ENCODE data around the gene MORF4L1. TPM values are rescaled to one million over a fixed set of nuclear protein-coding genes. Genes with fewer than 3 reads are reported as not detected.
A peak's percentile ranks its signal among the peaks of the same experiment; 100 is the strongest.

The MORF4L1 gene
- total and polyA plus RNA-seq, 2 experiments from 2014 or later, result 340 to 381 TPM

DNA sequence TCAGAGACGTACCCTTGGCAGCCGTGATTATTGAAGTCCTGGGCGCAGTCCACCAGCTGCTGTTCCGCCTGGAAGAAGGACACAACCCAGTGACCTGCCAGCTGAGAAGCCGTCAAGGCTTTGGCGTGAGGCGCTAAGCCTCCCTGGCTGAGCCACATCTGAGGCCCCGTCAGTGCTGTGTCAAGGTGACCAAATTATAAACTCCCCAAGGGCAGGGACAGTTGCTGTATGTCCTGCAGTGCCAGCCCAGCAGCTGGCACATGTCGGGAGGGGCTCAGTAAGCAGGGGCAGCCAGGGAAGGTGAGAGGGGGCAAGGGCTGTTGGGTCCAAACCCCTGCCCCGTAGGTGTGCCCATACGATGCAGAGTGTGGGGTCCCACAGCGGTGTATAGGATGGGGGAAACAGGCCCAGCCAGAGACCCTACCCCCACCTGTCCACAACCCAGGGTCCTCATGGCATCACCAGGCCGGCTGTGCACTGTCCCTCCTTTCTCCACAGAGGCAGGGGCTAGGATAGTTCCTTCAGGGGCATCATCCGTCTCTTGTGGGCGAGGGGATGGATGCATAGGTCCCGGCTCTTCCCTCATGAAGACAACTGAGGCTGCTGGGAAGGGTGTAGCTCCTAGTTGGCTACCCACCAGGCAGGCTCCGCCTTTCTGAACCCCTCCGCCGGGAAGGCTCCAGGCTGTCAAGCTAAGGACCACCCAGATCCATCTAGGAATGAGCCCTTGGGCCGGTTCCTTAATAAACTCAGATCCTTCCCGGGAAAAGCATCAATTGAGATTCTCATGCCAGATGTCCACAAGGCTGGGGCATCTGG is 59.0 kb downstream of the MORF4L1 start:
- TF ChIP-seq, protein P1, sequence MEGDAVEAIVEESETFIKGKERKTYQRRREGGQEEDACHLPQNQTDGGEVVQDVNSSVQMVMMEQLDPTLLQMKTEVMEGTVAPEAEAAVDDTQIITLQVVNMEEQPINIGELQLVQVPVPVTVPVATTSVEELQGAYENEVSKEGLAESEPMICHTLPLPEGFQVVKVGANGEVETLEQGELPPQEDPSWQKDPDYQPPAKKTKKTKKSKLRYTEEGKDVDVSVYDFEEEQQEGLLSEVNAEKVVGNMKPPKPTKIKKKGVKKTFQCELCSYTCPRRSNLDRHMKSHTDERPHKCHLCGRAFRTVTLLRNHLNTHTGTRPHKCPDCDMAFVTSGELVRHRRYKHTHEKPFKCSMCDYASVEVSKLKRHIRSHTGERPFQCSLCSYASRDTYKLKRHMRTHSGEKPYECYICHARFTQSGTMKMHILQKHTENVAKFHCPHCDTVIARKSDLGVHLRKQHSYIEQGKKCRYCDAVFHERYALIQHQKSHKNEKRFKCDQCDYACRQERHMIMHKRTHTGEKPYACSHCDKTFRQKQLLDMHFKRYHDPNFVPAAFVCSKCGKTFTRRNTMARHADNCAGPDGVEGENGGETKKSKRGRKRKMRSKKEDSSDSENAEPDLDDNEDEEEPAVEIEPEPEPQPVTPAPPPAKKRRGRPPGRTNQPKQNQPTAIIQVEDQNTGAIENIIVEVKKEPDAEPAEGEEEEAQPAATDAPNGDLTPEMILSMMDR (IDR thresholded peaks at IDR 0.05; ENCODE audit: poor library complexity), result no peak
- TF ChIP-seq EZH2phosphoT487 (IDR thresholded peaks at IDR 0.05; ENCODE audit: low read depth, severe bottlenecking, unreplicated experiment), result no peak
- WGBS (ENCODE audit: low lambda C conversion rate, missing lambda C conversion rate), result 94% methylated on average over 21 of the region's 21 CpGs
- Histone ChIP-seq H3K4me3 (no peak overlapping the region), H2AFZ (no peak overlapping the region), H4K20me1 (ENCODE audit: insufficient read depth, poor library complexity, severe bottlenecking) (no peaks in the 10 kb centered on the region), H3K9me3 (ENCODE audit: low read depth) (no peaks in the 10 kb centered on the region), H3K9me2 (replicated peaks; ENCODE audit: insufficient read depth) (no peaks in the 10 kb centered on the region), H3K4me2 (no peak overlapping the region), H3K27me3 (no peaks in the 10 kb centered on the region), H3K36me3 (replicated peaks; ENCODE audit: insufficient read depth, low read depth) (no peaks in the 10 kb centered on the region), H3K79me2 (no peaks in the 10 kb centered on the region), H3K27ac (peak overlapping the region; percentile 60), H3K4me1 (ENCODE audit: insufficient read depth) (peaks cover 9% of the 10 kb centered on the region)
- no peak for DNase-seq (ENCODE audit: low spot score)

DNA sequence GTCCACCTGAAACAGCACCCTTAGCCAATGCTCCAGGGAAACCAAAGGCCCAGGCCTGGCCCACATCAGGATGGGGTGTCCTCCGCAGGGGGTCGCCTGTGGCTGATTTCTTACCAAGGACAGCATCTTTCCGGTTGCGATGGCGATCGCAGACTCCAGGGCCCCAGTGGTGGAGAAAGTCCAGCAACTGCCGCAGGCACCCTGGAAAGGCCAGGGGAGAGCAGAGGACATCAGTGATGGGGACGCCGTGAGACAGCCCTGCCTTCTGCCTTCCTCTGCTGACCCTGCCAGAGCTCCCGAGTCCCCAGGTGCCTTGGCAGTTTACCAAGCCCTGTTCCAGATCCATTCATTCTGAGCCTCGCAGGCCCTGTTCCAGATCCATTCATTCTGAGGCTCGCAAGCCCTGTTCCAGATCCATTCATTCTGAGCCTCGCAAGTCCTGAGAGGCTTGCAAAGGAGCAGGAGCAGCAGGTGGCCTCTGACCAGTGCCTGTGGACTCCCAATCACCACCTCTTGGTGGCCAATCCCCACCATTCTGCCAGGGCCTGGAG is 59.6 kb downstream of the MORF4L1 start:
- WGBS (ENCODE audit: low lambda C conversion rate, missing lambda C conversion rate), result 96% methylated on average over 13 of the region's 13 CpGs
- no peak overlapping the region for H3K27ac ChIP-seq
- no peak for DNase-seq (ENCODE audit: low spot score)
- H3K36me3 ChIP-seq (replicated peaks; ENCODE audit: insufficient read depth, low read depth), result no peaks in the 10 kb centered on the region
- TF ChIP-seq, protein P1 (IDR thresholded peaks at IDR 0.05; ENCODE audit: poor library complexity), result no peak
- TF ChIP-seq EZH2phosphoT487 (IDR thresholded peaks at IDR 0.05; ENCODE audit: low read depth, severe bottlenecking, unreplicated experiment), result no peak
- no peak for TF ChIP-seq EZH2 (IDR thresholded peaks at IDR 0.05; ENCODE audit: borderline replicate concordance)
- H3K9me2 ChIP-seq (replicated peaks; ENCODE audit: insufficient read depth), result no peaks in the 10 kb centered on the region
- H3K9me3 ChIP-seq (ENCODE audit: low read depth), result no peaks in the 10 kb centered on the region
- no peak overlapping the region for H2AFZ ChIP-seq
- no peak overlapping the region for H3K4me3 ChIP-seq
- H3K79me2 ChIP-seq, result no peaks in the 10 kb centered on the region
- H4K20me1 ChIP-seq (ENCODE audit: insufficient read depth, poor library complexity, severe bottlenecking), result no peaks in the 10 kb centered on the region
- H3K27me3 ChIP-seq, result no peaks in the 10 kb centered on the region
- peaks cover 9% of the 10 kb centered on the region for H3K4me1 ChIP-seq (ENCODE audit: insufficient read depth)
- no peak overlapping the region for H3K4me2 ChIP-seq

DNA sequence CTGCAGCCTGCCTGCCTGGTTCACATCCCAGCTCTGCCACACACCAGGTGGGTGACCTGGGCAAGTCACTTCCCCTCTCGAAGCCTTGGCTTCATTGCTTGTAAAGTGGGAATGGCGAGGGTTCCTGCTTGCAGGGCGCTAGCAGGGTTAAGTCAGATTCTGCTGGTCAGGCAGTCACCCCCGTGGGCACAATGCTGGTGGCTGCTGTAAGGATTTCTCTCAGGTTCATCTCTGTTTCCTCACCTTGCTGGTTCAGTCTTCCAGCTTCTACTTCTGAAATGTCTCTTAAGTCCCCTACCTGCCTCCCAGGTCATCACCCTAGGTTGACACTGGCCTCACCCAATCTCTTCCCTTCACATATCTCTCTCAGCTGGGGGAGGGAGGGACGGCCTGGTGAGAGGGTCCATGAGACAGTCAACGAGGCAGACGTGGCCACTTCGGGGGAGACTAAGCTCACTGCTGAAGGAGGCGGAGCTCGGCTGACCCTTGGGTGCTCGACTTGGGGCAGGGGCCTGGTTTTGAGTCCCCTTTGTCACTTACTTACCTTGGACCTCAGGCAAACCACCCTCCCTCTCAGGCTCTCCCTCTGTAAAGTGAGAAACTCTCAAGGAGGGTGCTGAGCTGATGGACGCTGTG is 60.6 kb downstream of the MORF4L1 start:
- Histone ChIP-seq H3K79me2 (no peaks in the 10 kb centered on the region), H3K4me3 (no peak overlapping the region), H3K4me2 (no peak overlapping the region), H4K20me1 (ENCODE audit: insufficient read depth, poor library complexity, severe bottlenecking) (no peaks in the 10 kb centered on the region), H3K27me3 (no peaks in the 10 kb centered on the region), H3K27ac (no peak overlapping the region), H3K9me2 (replicated peaks; ENCODE audit: insufficient read depth) (no peaks in the 10 kb centered on the region), H3K36me3 (replicated peaks; ENCODE audit: insufficient read depth, low read depth) (no peaks in the 10 kb centered on the region), H3K4me1 (ENCODE audit: insufficient read depth) (peaks cover 9% of the 10 kb centered on the region), H3K9me3 (ENCODE audit: low read depth) (no peaks in the 10 kb centered on the region), H2AFZ (no peak overlapping the region)
- no peak for TF ChIP-seq EZH2phosphoT487 (IDR thresholded peaks at IDR 0.05; ENCODE audit: low read depth, severe bottlenecking, unreplicated experiment)
- no peak for TF ChIP-seq EZH2 (IDR thresholded peaks at IDR 0.05; ENCODE audit: borderline replicate concordance)
- TF ChIP-seq, protein P1 (IDR thresholded peaks at IDR 0.05; ENCODE audit: poor library complexity), result no peak
- WGBS (ENCODE audit: low lambda C conversion rate, missing lambda C conversion rate), result 89% methylated on average over 12 of the region's 12 CpGs
- DNase-seq (ENCODE audit: low spot score), result no peak
